HepG2 (cell line): ENCODE measurements around the gene MCM10.

ENCODE experiments used
- EP300 ChIP-seq, 3 experiments: sonication (generic) in 1 of 3; formaldehyde crosslinking in 1 of 3; IDR thresholded peaks; 2 replicates each; pipeline versions ENCODE4 v1.5.1 to v1.6.1; 2011 to 2020; ENCODE audit warnings: low read depth in 2 of 3, low read length in 2 of 3, borderline replicate concordance in 1 of 3, improper control_type of control experiment in 1 of 3, mild to moderate bottlenecking in 1 of 3, missing genetic modification reagents in 1 of 3, moderate library complexity in 1 of 3
- POLR2A ChIP-seq, 2 experiments: IDR thresholded peaks; 2 replicates each; pipeline ENCODE4 v1.6.1; 2011; ENCODE audit warnings: low read depth in 2 of 2, low read length in 2 of 2, mild to moderate bottlenecking in 1 of 2, moderate library complexity in 1 of 2; ENCODE audit not compliant: insufficient read depth in 1 of 2
- POLR2G ChIP-seq: fragments of 200-400 bp; formaldehyde crosslinking; IDR thresholded peaks from 2 replicates; pipeline ENCODE4 v1.6.1; 2018; ENCODE audit warnings: mild to moderate bottlenecking, low read depth, low read length, moderate library complexity
- RAD21 ChIP-seq: fragments of 450-650 bp; formaldehyde crosslinking; IDR thresholded peaks from 2 replicates; pipeline ENCODE4 v1.5.0; 2020; ENCODE audit warnings: mild to moderate bottlenecking
- REXO4 ChIP-seq: sonication (generic); formaldehyde crosslinking; IDR thresholded peaks from 2 replicates; pipeline ENCODE4 v1.8.0; 2022; ENCODE audit warnings: missing genetic modification reagents, mild to moderate bottlenecking, borderline replicate concordance
- SMARCE1 ChIP-seq: fragments of 450-650 bp; IDR thresholded peaks from 2 replicates; pipeline ENCODE4 v1.6.1; 2017; ENCODE audit warnings: borderline replicate concordance
- ZNF510 ChIP-seq: sonication (generic); formaldehyde crosslinking; IDR thresholded peaks from 2 replicates; pipeline ENCODE4 v1.4.0; 2020; ENCODE audit warnings: low read depth, mild to moderate bottlenecking, missing genetic modification reagents
- ZNF777 ChIP-seq: sonication (generic); formaldehyde crosslinking; IDR thresholded peaks from 2 replicates; pipeline ENCODE4 v1.4.0; 2020; ENCODE audit warnings: missing genetic modification reagents
- TF ChIP-seq, protein P1 (sequence below): sonication (generic); formaldehyde crosslinking; IDR thresholded peaks from 2 replicates; pipeline ENCODE4 v1.5.0; 2020; ENCODE audit warnings: mild to moderate bottlenecking, missing genetic modification reagents
- TF ChIP-seq, protein P2 (sequence below): sonication (generic); formaldehyde crosslinking; IDR thresholded peaks from 2 replicates; pipeline ENCODE4 v1.5.0; 2020; ENCODE audit warnings: mild to moderate bottlenecking, missing genetic modification reagents, moderate library complexity
- TF ChIP-seq, protein P3 (sequence below): sonication (generic); formaldehyde crosslinking; IDR thresholded peaks from 2 replicates; pipeline ENCODE4 v1.4.0; 2020; ENCODE audit warnings: missing genetic modification reagents

DNA sequence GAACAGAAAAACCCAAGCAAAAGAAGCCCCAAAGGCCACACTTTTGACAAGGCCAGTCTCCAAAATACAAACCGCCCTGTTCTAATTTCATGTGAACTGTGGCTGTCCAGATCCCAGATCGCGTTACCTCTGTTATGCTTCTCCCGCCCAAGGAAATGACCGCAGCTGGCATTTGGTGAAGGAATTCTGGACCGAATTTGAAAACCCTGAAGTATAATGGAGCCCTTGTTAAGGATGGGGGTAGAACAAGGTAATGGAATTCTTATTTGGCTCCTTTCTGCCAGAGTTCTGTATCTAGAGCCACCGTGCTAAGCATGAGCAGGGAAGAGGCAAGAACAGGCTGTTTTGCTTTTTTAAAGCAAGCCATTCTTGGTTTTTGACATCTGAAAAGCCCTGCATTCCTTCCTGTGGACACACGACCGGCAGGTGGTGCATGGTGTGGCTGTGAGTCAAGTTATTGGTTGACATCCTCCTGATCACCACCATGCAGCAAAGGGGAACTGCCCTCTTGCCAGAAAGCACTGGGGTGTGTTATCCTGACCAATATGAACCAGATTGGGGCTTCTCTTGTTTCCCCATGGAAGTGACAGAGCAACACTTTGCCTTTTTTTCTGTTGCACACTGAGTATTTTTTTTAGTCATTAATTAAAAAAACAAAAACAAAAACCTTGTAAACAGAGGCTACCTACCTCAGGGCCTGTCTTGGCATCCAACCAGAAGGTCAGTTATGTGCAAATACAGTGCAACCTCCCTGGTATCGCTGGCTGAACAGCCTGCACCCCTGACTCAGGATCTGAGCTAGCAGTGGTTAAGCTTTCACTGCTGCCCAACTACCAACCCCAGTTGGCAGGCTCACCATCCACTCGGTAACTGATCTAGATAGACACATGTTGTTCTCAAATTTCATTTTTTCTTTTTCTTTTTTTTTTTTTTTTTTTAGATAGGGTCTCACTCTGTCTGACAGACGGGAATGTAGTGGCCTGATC, 58.6 kb downstream of the MCM10 start:
- TF ChIP-seq ZNF777 (no peak), EP300 (IDR thresholded peaks at IDR 0.05; ENCODE audit: low read depth in 2 of 2, low read length in 2 of 2) (no peak), EP300 (CRISPR knock-in tag; IDR thresholded peaks at IDR 0.05; ENCODE audit: borderline replicate concordance) (no peak), SMARCE1 (no peak), ZNF510 (no peak), REXO4 (no peak), RAD21 (CRISPR knock-in tag) (peak; percentile 49), POLR2G (no peak), POLR2A (IDR thresholded peaks at IDR 0.05; ENCODE audit: insufficient read depth in 1 of 2, low read depth in 2 of 2, low read length in 2 of 2) (no peak)
- TF ChIP-seq, protein P1, sequence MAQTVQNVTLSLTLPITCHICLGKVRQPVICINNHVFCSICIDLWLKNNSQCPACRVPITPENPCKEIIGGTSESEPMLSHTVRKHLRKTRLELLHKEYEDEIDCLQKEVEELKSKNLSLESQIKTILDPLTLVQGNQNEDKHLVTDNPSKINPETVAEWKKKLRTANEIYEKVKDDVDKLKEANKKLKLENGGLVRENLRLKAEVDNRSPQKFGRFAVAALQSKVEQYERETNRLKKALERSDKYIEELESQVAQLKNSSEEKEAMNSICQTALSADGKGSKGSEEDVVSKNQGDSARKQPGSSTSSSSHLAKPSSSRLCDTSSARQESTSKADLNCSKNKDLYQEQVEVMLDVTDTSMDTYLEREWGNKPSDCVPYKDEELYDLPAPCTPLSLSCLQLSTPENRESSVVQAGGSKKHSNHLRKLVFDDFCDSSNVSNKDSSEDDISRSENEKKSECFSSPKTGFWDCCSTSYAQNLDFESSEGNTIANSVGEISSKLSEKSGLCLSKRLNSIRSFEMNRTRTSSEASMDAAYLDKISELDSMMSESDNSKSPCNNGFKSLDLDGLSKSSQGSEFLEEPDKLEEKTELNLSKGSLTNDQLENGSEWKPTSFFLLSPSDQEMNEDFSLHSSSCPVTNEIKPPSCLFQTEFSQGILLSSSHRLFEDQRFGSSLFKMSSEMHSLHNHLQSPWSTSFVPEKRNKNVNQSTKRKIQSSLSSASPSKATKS (CRISPR knock-in tag), result no peak
- TF ChIP-seq, protein P2, sequence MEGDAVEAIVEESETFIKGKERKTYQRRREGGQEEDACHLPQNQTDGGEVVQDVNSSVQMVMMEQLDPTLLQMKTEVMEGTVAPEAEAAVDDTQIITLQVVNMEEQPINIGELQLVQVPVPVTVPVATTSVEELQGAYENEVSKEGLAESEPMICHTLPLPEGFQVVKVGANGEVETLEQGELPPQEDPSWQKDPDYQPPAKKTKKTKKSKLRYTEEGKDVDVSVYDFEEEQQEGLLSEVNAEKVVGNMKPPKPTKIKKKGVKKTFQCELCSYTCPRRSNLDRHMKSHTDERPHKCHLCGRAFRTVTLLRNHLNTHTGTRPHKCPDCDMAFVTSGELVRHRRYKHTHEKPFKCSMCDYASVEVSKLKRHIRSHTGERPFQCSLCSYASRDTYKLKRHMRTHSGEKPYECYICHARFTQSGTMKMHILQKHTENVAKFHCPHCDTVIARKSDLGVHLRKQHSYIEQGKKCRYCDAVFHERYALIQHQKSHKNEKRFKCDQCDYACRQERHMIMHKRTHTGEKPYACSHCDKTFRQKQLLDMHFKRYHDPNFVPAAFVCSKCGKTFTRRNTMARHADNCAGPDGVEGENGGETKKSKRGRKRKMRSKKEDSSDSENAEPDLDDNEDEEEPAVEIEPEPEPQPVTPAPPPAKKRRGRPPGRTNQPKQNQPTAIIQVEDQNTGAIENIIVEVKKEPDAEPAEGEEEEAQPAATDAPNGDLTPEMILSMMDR (CRISPR knock-in tag), result peak; percentile 75
- TF ChIP-seq, protein P3, sequence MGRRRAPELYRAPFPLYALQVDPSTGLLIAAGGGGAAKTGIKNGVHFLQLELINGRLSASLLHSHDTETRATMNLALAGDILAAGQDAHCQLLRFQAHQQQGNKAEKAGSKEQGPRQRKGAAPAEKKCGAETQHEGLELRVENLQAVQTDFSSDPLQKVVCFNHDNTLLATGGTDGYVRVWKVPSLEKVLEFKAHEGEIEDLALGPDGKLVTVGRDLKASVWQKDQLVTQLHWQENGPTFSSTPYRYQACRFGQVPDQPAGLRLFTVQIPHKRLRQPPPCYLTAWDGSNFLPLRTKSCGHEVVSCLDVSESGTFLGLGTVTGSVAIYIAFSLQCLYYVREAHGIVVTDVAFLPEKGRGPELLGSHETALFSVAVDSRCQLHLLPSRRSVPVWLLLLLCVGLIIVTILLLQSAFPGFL (CRISPR knock-in tag), result no peak
